Right ventricle myocardium inferior (tissue), 1 donor: Measurements from ENCODE around the gene DHX38. TPM values are rescaled to one million over a fixed set of nuclear protein-coding genes. Genes with fewer than 3 reads are reported as not detected.

Source experiments
- ATAC-seq: fragments of 200-7000 bp; cut with Tn5 transposase; one replicate; pipeline ENCODE4 v1.9.1; 2020; ENCODE audit warnings: mild to moderate bottlenecking, moderate library complexity
- DNase-seq: peaks from one replicate; pipeline ENCODE4 v3.0.0; 2021; ENCODE audit errors: missing footprints
- intact Hi-C: fragments of 100-400 bp; cut with DNase I; formaldehyde crosslinking; loops from one replicate; pipeline ENCODE4 v1.11.0; 2022
- total RNA-seq: library from RNA; stranded (reverse); fragmentation: NEBNext Ultra II Directional; extraction: Animal tissue kit (Norgen Biotek cat#: 25700); gene quantifications from one replicate; pipeline ENCODE4 v1.2.1, GENCODE V29; 2021
- donor health status: DM: no; HTN: yes; CAD: no; lungs with severe emphysema.

The DHX38 gene
- total RNA-seq, 1 donor from 2014 or later, result 40.8 TPM

DNA sequence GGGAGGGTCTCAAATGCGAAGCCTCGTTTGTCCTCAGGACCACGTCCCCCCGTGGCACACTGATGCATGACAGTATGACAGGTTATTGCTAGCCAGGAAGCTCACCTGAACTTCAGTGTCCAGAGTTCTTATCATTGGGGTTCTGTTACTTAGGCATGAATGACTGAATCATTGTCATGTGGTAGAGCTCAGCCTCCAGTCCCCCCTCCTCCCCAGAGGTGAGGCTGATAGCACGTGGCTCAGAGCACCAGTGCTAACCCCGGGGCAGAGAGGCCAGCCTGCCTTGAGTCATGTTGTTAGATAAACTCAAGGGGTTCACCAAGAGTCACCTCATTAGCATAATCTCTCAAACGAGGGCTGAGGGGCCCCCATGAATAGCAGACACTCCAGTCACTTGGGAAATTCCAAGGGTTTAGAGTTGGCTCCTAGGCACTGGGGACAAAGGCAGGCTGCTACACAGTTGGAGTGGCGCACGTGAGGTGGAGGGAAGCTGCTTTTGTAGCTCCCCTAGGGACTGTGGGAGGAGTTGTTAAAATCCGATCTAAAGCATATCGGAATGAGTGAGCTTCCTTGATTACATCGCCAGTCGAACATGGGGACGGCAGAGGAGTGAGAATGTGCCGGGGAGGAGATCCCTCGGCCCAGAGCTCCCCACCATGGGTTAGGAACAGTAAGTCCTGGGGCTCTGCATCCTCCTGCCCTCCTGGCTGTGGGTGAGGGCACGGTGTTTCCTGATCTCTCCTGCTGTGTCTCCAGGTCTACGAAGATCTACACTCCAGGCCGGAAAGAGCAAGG lies 18.2 kb downstream of the DHX38 start:
- no peak for ATAC-seq
- intact Hi-C loops, result no loop called here
- peak; percentile 28 for DNase-seq

GRCh38 chr16:72112452-72112792 lies 18.8 kb downstream of the DHX38 start:
- DNase-seq (peak; percentile 60), ATAC-seq (no peak)
- intact Hi-C loops, result no loop called here

- ATAC-seq, result no peak
- intact Hi-C loops, result no loop called here
- peak; percentile 65 for DNase-seq
These were observed 19.4 kb downstream of the DHX38 start for GRCh38 chr16:72112906-72113615.

DNA sequence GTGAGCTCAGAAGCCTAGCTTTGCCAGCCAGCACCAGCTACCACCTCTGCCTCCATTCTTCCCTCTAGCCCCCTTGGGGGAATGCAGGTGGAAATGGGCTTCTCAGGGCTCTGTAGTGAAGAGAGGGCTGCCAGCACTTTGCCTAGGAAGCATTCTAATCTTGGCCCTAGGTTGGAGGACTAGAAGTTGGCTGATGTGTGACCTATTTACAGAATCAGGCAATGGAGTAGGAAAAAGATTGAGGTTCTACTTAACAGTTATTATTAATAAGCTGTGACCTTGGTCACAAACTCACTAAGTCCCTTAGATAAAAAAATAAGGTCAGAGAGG lies 19.9 kb downstream of the DHX38 start:
- DNase-seq (no peak), ATAC-seq (no peak)
- intact Hi-C loops, result no loop called here

DNA sequence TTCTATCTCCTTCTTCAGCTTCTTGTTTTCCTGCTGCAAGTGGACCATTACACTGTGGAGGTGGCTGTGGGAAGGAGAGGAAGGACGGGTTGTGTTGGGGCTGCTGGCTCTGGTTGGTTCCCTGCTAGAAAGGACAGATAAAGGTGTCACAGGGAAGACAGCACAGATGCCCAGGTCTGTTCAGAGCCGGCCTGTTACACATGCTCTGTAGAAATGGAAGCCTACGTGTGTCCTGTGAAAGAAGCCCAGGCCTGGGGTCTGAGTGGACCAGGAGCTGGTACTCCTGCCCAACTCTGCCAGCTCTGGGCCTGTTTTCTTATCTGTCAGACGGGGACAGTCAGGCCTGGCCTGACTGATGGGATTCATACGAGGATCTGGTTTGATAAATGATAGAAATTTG lies 26.4 kb downstream of the DHX38 start:
- DNase-seq, result peak; percentile 18
- ATAC-seq, result no peak
- intact Hi-C loops, result loop anchor here (10.0 kb wide), 1 partner anchor 1835 kb away; no protein-coding TSS in a partner anchor

GRCh38 chr16:72122308-72122707 lies 28.7 kb downstream of the DHX38 start:
- intact Hi-C loops, result loop anchor here (10.0 kb wide), 1 partner anchor 1832 kb away; no protein-coding TSS in a partner anchor
- DNase-seq (no peak), ATAC-seq (no peak)

- ATAC-seq (no peak), DNase-seq (peak; percentile 50)
- intact Hi-C loops, result loop anchor here (10.0 kb wide), 1 partner anchor 1832 kb away; no protein-coding TSS in a partner anchor
These were observed 29.3 kb downstream of the DHX38 start for GRCh38 chr16:72122916-72123315.

- no peak for ATAC-seq
- no peak for DNase-seq
- intact Hi-C loops, result loop anchor here (10.0 kb wide), 1 partner anchor 1831 kb away; no protein-coding TSS in a partner anchor
These were observed 29.8 kb downstream of the DHX38 start for GRCh38 chr16:72123426-72123825.

DNA sequence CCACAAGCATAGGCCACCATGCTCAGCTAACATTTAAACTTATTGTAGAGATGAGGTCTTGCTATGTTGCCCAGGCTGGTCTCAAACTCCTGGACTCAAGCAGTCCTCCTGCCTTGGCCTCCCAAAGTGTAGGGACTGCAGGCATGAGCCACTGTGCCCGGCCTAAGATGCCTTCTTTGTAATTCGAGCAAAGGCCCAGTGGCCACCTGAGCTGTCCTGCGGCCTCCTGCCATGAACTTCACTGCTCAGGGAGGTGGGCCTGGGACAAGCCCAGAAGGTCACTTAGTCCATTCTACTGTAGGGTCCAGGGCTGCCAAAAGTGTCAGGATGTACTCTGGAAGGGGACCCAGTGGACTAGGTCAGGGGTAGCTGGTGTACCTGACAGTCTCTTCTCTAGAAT lies 30.5 kb downstream of the DHX38 start:
- no peak for DNase-seq
- no peak for ATAC-seq
- intact Hi-C loops, result loop anchor here (10.0 kb wide), 1 partner anchor 1831 kb away; no protein-coding TSS in a partner anchor

DNA sequence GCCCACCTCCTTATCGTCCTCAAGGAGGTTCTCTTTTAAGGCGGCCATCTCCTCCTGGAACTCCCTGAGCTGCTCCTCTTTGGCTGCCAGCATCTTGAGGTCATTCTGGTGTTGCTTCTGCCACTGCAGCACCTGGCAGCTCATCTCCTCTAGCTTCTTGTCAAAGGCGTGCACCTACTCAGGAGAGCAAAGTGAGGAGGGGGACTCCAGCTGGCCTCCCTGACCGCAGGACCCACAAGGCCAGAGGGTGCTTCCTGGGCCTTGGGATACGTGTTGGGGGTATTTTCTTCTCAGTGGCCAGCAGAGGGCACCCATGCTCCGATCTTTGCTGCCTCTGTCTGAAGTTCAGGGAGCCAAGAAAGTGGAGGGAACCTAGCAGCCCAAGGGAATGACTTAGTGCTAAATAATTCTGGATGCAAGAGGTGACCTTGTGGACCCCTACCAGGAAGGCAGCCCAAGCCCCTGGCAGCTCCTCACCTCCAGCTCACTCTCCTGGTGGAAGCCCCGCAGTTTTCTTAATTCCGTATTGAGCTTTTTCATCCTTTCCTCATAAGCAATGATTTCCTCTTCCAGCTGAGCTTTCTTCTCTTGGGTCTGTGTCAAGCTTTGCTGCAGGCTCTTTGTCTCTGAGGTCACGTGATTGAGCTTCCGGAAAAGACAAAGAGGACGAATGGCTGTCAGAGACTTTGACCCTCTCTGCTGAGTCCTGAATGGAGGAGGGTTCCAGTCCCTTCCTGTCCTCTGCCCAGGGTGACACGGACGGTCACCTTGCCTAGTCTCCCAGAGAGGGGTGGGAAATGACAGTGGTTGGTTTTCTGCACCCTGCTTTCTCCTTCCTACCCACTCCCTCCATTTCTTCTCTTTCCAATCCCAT lies 31.4 kb downstream of the DHX38 start:
- intact Hi-C loops, result loop anchor here (5.0 to 10.0 kb wide), 2 partner anchors 1752 to 1830 kb away; no protein-coding TSS in a partner anchor

DNA sequence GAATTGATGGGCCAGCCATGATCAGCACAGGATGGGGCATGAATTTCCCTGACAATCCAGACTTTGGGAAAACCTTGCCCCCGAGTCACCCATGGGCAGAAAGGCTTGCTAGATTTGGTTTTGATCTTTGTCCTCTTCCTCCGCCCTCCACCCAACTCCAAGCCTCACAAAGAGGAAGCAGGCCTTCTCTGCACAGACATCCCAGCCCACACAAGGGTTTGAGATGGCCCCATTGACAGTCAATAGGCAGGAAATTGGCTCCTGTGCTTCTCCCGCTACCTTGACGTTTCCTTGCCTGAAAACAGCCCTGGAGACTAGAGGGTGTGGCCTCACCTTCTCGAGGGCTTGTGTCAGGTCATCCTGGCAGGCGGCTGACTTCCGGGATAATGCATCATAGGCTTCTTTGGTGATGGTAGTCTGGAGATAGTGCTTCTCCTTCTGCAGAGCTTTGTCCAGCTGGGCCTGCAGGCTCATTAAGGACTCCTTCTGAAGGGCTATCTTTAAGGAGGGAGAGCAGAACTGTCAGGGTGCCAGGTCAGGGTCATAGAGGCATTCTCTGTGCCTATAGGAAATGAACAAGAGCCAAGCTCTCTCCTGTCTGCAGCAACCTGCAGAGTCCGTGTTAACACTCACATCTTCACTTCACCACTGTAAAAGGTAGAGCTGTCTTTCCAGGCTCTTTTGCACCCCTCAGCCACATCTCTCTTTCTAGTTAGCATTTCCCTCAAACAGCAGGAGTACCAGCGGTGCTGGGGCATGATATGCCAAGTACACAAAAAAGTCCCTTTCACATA lies 32.2 kb downstream of the DHX38 start:
- intact Hi-C loops, result loop anchor here (5.0 to 10.0 kb wide), 2 partner anchors 1751 to 1829 kb away; no protein-coding TSS in a partner anchor
- ATAC-seq (no peak), DNase-seq (no peak)

More for the DNA sequence above, 31.4 kb downstream of the DHX38 start:
- DNase-seq (peak; percentile 72), ATAC-seq (peak; percentile 83)

DNA sequence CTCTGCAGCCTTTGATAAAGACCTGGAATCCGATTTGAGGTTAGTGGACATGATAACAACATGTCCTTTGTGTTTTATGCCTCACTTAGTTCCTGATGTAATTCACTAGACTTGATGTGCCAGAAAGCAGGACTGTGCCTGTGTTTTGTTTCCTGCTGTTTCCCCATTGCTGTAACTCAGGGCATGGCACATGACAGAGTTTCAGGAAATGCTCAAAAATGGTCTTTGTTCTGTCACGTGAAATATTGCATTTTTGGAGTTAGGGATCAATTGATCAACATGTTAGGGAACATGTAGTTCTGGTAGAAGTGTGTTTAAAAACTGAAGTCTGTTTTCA lies 32.8 kb downstream of the DHX38 start:
- no peak for ATAC-seq
- DNase-seq, result no peak
- intact Hi-C loops, result loop anchor here (5.0 to 10.0 kb wide), 2 partner anchors 1751 to 1828 kb away; no protein-coding TSS in a partner anchor

DNA sequence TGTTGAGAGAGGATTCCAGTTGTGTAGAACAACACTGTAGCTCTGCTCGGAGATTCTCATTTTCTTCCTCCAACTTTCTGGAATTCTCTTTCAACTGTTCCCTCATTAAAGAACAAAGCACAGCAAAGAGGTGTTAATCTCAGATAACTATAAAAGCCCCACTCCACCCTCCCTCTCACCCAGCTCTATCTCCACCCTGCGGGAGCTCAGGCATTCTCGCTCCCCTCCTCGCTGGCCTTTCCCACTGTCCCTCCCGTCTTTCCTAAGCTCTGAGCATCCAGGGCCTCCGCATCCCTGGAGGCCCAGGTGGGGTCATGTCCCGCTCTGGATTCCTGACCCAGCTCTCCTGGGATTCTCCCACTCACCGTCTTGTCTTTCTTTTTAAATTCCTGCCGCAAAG lies 35.1 kb downstream of the DHX38 start:
- DNase-seq (no peak), ATAC-seq (no peak)
- intact Hi-C loops, result loop anchor here (5.0 to 10.0 kb wide), 2 partner anchors 1749 to 1826 kb away; no protein-coding TSS in a partner anchor

- ATAC-seq (no peak), DNase-seq (no peak)
- intact Hi-C loops, result loop anchor here (5.0 to 10.0 kb wide), 2 partner anchors 1747 to 1825 kb away; no protein-coding TSS in a partner anchor
These were observed 36.5 kb downstream of the DHX38 start for GRCh38 chr16:72129976-72130656.

- DNase-seq, result no peak
- intact Hi-C loops, result no loop called here
These were observed 37.4 kb downstream of the DHX38 start for GRCh38 chr16:72131036-72131435.

DNA sequence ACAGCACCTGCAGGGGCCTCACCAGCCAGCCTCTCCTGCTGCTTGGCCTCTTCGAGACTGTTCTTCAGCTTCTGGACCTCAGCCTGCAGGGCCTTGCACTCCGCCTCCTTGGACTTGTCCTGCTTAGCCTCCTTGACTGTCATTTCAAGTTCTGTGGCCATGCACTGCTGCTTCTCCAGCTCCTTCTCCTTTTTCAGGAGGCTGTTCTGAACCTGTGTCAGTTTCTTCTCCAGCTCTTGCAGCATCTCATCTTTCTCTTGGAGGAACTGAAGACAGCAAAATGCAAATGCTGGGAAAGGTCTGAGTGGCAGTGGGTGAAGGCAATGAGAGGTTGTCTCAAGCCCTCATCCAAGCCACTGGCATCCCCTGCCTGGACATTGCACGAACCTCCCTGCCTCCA lies 39.1 kb downstream of the DHX38 start:
- intact Hi-C loops, result no loop called here
- ATAC-seq (no peak), DNase-seq (no peak)

More at GRCh38 chr16:72131036-72131435, 37.4 kb downstream of the DHX38 start:
- no peak for ATAC-seq

DNA sequence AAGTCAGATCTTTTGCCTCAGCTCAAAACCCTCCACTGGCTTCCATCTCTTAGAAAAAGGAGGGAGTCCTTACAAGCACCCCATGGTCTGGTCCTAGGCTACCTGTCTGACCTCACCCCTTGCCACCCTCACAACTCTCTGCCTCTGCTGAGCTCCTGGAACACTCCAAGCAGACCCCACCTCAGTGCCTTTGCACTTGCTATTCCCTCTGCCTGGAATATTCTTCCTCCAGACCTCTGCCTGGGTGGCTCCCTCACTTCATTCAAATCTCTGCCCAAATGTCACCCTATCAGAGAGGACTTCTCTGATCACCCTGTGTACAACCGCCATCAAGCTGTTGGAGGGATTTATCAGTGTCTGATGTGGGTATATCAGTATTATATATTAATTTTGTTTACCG lies 40.9 kb downstream of the DHX38 start:
- intact Hi-C loops, result no loop called here
- ATAC-seq (no peak), DNase-seq (no peak)
